Activated CD8-positive, alpha-beta T cell treated with anti-CD3 and anti-CD28 coated beads for 36 hours (primary cell): Measurements from ENCODE around the gene ZNF334. TPM values are rescaled to one million over a fixed set of nuclear protein-coding genes. Genes with fewer than 3 reads are reported as not detected.

Source experiments
- ATAC-seq: fragments of 200-7000 bp; cut with Tn5 transposase; one replicate; pipeline ENCODE4 v1.10.0; 2021; ENCODE audit warnings: mild to moderate bottlenecking, moderate library complexity
- CTCF ChIA-PET: fragments of 350-600 bp; sonication (Branson Sonifier 250); formaldehyde crosslinking; loops from one replicate; lab custom pipeline; 2021; ENCODE audit warnings: antibody characterized with exemption; lab: Charles Lee
- POLR2A ChIA-PET: fragments of 350-600 bp; sonication (Branson Sonifier 250); formaldehyde crosslinking; loops from one replicate; lab custom pipeline; 2021; ENCODE audit warnings: antibody characterized with exemption; lab: Charles Lee
- DNase-seq: peaks from one replicate; pipeline ENCODE4 v3.0.0-alpha.2; 2020
- H3K27ac Mint-ChIP-seq: one replicate; pipeline ENCODE4 v1.8.0; 2021; ENCODE audit warnings: mild to moderate bottlenecking, mixed read lengths
- H3K27me3 Mint-ChIP-seq: one replicate; pipeline ENCODE4 v1.8.0; 2021; ENCODE audit warnings: mixed read lengths
- H3K36me3 Mint-ChIP-seq: one replicate; pipeline ENCODE4 v1.8.0; 2021; ENCODE audit warnings: low read depth, mixed read lengths
- H3K4me1 Mint-ChIP-seq: one replicate; pipeline ENCODE4 v1.8.0; 2021; ENCODE audit warnings: low read depth, mixed read lengths
- H3K4me3 Mint-ChIP-seq: one replicate; pipeline ENCODE4 v1.8.0; 2021; ENCODE audit warnings: mild to moderate bottlenecking, moderate library complexity, mixed read lengths
- H3K9me3 Mint-ChIP-seq: one replicate; pipeline ENCODE4 v1.8.0; 2021; ENCODE audit warnings: mixed read lengths
- intact Hi-C: fragments of 100-400 bp; cut with micrococcal nuclease; formaldehyde crosslinking; loops from one replicate; pipeline ENCODE4 v1.10.0; 2022
- total RNA-seq, 2 experiments: library from RNA; stranded (reverse); gene quantifications; one replicate each; pipeline ENCODE4 v1.2.3, GENCODE V29; 2021
- TF ChIP-seq, protein P1 (sequence below): fragments of 200-600 bp; IDR thresholded peaks from one replicate; pipeline ENCODE4 v1.8.0; 2022; ENCODE audit warnings: antibody characterized with exemption, mild to moderate bottlenecking

ZNF334 gene
- total RNA-seq, 2 experiments from 2014 or later, result 4.2 to 4.4 TPM

DNA sequence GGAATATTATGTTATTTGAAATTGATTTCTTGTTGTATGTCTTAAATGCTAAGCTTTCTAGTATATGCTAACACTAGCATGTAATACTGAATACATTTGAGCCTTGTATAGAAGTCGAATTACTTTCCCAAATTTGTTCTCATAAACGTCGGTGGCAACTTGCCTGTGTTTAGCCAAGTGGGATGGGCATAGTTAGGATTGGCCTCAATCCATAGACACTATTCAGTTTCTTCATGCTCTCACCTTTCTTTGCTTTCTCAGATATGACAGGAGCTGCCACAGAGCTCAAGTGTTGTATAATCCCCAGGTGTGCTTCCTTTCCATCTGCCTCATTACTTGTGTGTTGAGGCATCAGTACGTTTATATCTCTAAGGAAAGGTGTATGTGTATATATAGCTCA lies 19.3 kb downstream of the ZNF334 start:
- no peaks in the 10 kb centered on the region for H3K4me1 Mint-ChIP-seq
- POLR2A ChIA-PET, result no interaction called here
- ATAC-seq, result no peak
- CTCF ChIA-PET, result interaction anchor here (2.0 kb wide), 1 partner anchor 10 kb away, joined by 6 read pairs; no protein-coding TSS in a partner anchor
- no peak overlapping the region for H3K4me3 Mint-ChIP-seq
- no peak for DNase-seq
- TF ChIP-seq, protein P1, sequence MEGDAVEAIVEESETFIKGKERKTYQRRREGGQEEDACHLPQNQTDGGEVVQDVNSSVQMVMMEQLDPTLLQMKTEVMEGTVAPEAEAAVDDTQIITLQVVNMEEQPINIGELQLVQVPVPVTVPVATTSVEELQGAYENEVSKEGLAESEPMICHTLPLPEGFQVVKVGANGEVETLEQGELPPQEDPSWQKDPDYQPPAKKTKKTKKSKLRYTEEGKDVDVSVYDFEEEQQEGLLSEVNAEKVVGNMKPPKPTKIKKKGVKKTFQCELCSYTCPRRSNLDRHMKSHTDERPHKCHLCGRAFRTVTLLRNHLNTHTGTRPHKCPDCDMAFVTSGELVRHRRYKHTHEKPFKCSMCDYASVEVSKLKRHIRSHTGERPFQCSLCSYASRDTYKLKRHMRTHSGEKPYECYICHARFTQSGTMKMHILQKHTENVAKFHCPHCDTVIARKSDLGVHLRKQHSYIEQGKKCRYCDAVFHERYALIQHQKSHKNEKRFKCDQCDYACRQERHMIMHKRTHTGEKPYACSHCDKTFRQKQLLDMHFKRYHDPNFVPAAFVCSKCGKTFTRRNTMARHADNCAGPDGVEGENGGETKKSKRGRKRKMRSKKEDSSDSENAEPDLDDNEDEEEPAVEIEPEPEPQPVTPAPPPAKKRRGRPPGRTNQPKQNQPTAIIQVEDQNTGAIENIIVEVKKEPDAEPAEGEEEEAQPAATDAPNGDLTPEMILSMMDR, result no peak
- no peak overlapping the region for H3K27ac Mint-ChIP-seq
- H3K36me3 Mint-ChIP-seq, result no peaks in the 10 kb centered on the region
- intact Hi-C loops, result no loop called here
- H3K27me3 Mint-ChIP-seq, result peaks cover 27% of the 10 kb centered on the region
- H3K9me3 Mint-ChIP-seq, result no peaks in the 10 kb centered on the region

DNA sequence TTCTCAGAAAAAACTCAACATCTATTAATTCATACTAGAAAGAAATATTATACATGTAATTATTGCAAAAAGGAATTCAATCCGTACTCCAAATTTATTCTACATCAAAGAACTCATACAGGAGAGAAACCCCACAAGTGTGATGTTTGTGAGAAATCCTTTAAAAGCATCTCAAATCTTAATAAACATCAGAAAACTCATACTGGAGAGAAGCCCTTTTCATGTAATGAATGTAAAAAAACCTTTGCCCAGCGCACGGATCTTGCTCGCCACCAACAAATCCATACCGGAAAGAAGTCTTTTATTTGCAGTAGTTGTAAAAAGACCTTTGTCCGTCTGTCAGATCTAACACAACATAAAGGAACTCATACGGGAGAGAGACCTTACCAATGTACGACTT lies 22.0 kb downstream of the ZNF334 start:
- Mint-ChIP-seq H3K27ac (no peak overlapping the region), H3K27me3 (peaks cover 34% of the 10 kb centered on the region), H3K4me3 (no peak overlapping the region), H3K9me3 (no peaks in the 10 kb centered on the region), H3K36me3 (no peaks in the 10 kb centered on the region), H3K4me1 (no peaks in the 10 kb centered on the region)
- ChIA-PET POLR2A (no interaction called here), CTCF (no interaction called here)
- intact Hi-C loops, result no loop called here
- TF ChIP-seq, protein P1, result no peak
- no peak for DNase-seq
- ATAC-seq, result no peak

DNA sequence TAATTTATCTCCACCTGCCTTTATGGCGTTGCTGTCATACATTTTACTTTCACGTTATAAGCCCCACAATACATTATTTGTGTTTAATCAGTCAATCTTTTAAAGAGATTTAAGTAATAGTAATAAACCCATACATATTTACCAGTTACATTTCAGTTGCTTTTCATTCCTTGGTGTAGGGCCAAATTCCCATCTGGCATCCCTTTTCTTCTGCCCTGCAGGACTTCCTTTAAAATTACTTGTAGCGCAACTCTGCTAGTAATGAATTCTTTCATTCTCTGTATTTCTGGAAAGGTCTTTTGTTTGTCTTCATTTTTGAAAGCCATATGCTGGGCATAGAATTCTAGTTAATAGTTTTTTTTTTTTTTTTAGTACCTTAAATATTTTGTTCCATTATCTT lies 24.9 kb downstream of the ZNF334 start:
- Mint-ChIP-seq H3K4me1 (no peaks in the 10 kb centered on the region), H3K36me3 (no peaks in the 10 kb centered on the region), H3K4me3 (no peak overlapping the region), H3K9me3 (no peaks in the 10 kb centered on the region), H3K27me3 (peaks cover 50% of the 10 kb centered on the region), H3K27ac (no peak overlapping the region)
- intact Hi-C loops, result no loop called here
- ChIA-PET CTCF (no interaction called here), POLR2A (no interaction called here)
- DNase-seq, result no peak
- no peak for ATAC-seq
- TF ChIP-seq, protein P1, result no peak

DNA sequence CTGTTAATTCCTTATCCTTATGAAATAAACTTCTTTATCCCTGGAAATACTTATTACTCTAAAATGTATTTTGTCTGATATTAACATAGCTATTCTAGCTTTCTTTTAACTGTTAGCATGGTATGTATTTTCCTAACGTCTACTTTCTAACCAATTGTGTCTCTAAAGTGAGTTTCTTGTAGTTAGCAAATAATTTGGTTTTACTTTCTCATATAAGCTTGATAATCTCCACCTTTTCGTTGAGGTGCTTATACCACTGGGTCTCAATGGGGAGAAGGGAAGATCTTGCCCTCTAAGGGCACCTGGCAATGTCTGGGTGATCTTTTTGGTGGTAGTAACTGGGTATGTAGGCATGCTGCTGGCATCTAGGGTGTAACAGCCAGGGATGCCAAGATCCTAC lies 25.7 kb downstream of the ZNF334 start:
- intact Hi-C loops, result no loop called here
- H3K36me3 Mint-ChIP-seq, result no peaks in the 10 kb centered on the region
- ChIA-PET CTCF (interaction anchor here (1.4 kb wide), 1 partner anchor 75 kb away, joined by 3 read pairs; no protein-coding TSS in a partner anchor), POLR2A (no interaction called here)
- ATAC-seq, result no peak
- H3K27me3 Mint-ChIP-seq, result peaks cover 47% of the 10 kb centered on the region
- H3K27ac Mint-ChIP-seq, result no peak overlapping the region
- no peak overlapping the region for H3K4me3 Mint-ChIP-seq
- no peaks in the 10 kb centered on the region for H3K4me1 Mint-ChIP-seq
- no peaks in the 10 kb centered on the region for H3K9me3 Mint-ChIP-seq
- no peak for DNase-seq
- TF ChIP-seq, protein P1, result no peak

DNA sequence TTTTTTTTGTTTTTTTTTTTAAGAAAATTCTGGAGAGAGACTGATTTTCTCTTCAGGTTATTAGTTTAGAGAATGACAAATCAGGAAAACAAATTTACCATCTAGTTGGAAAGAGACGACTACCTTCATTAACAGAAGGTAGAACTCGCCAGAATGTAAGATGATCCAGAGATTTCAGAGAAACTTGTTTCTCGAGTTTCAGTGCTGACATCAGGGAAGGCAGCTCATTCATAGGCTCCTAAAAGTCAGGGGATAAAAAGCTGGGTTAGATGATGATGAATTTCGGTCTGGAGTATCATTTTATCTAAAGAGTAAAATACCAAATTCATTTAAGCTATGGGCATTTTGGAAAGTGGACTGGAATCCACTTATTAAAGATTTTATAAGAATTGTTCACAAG lies 27.9 kb downstream of the ZNF334 start:
- Mint-ChIP-seq H3K36me3 (no peaks in the 10 kb centered on the region), H3K4me3 (no peak overlapping the region), H3K9me3 (no peaks in the 10 kb centered on the region), H3K27ac (no peak overlapping the region), H3K27me3 (peaks cover 38% of the 10 kb centered on the region), H3K4me1 (no peaks in the 10 kb centered on the region)
- CTCF ChIA-PET, result interaction anchor here (1.3 to 2.0 kb wide), 2 partner anchors 28 to 76 kb away, joined by 3 to 6 read pairs; partner anchors contain the start of gene ZNF334
- TF ChIP-seq, protein P1, result no peak
- POLR2A ChIA-PET, result no interaction called here
- ATAC-seq (no peak), DNase-seq (no peak)
- intact Hi-C loops, result no loop called here
